Ureter (tissue), 1 donor: ENCODE results near the gene COL9A3. TPM values are rescaled to one million over a fixed set of nuclear protein-coding genes. Genes with fewer than 3 reads are reported as not detected.
"Not testable (repeated sequence)": the region's sequence is repeated elsewhere in the genome, so short reads cannot be mapped to it uniquely, and the experiment has no call there.

Source experiments
- DNase-seq: peaks from one replicate; pipeline ENCODE4 v3.0.0-alpha.2; 2020; ENCODE audit warnings: low spot score
- total RNA-seq: library from RNA; stranded (reverse); gene quantifications from one replicate; pipeline ENCODE4 v1.2.4, GENCODE V29; 2023
- donor health status: DM: yes; HTN: yes; CAD: no.

The COL9A3 gene
- total RNA-seq, 1 donor from 2014 or later = 5.1 TPM

DNA sequence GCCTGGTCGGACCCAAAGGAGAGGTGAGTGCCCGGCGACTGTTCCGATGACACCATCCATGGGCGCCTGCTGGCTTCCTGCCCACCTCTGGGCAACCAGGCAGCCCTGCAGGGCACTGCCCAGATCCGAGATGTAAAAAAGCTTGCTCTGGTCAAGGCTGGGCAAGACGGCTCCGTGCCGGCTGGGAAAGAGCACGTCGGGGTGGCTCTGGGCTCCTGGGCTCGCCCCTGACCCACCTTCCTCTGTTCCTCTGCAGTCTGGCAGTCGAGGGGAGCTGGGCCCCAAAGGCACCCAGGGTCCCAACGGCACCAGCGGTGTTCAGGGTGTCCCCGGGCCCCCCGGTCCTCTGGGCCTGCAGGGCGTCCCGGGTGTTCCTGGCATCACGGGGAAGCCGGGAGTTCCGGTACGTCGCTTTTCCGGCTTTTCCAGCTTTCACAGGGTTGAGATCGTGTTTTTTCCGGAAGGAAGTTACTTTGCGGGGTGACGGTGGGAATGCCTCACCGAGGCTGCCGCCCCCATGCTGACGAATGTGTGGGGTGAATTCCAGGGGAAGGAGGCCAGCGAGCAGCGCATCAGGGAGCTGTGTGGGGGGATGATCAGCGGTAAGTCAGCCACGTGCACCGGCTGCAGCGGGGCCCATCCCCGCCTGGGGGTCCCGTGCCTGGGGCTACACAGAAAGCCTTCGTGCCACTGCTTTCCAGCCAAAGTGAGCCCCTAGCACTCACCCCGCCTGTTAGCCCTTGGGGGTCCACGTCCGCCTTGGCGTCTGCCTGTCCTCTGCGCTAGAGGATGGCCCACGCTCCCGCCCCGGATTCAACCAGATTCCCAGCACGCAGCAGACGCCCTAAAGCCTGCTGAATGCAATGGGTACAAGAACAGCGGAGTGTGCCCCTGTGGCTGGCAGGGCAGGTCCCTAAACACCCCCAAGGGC is 19.3 kb downstream of the COL9A3 start:
- DNase-seq = no peak

DNA sequence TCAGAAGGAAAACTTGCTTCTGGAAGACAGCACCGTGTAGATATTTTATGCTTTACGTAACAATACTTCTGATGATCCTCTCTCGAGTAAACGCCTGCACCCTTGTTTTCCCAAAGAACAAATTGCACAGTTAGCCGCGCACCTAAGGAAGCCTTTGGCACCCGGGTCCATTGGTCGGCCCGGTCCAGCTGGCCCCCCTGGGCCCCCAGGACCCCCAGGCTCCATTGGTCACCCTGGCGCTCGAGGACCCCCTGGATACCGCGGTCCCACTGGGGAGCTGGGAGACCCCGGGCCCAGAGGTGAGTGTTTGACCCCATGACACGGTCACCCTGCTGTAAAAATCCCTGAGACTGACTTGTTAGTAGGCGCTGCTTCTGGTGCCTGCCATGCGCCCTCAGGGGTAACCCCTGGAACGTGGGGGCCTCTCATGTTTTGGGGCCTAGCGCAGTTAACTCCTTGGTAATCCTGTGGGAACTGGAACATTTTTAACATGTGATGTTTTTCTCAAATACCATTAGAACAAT is 20.2 kb downstream of the COL9A3 start:
- no peak for DNase-seq

DNA sequence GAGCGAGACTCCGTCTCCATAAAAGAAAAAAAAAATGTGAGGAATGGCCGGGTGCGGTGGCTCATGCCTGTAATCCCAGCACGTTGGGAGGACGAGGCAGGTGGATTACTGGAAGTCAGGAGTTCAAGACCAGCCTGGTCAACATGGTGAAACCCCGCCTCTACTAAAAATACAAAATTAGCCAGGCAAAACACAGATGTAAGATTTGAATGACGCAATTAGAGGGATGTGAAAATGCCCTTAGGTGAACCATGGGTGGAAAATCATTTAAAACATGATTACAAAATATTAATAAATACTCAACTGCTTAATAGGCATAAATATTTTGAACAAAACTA is 20.9 kb downstream of the COL9A3 start:
- no peak for DNase-seq

DNA sequence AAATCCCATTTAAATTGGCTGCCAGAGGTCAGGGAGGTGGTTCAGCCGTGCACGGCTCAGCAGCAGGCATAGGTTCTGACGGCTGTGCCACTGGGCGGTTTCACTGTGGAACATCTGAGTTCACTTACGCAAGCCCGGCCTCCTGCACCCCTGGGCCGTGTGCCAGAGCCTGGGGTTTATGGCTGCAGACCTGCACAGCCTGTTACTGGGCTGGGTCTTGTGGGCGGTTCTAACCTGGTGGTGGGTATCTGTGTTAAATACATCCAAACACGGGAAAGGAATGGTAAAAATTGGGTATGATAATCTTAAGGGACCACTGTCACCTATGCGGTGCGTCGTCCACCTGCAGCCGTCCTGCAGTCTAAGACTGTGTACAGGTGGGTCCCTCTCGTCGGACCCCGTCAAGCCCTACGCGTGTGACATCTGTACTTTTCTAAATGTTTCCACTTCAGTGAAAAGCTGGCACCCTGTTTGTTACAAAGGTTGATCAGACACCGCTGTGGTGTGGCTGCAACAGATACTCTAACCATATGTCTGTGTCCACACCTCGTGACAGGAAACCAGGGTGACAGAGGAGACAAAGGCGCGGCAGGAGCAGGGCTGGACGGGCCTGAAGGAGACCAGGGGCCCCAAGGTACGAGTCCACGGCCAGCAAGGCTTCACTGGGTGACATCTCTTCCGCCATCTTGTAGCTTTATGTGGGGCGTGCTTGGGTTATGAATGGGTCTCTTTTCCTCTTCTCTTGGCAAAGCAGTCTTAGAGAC is 21.5 kb downstream of the COL9A3 start:
- peak; percentile 65 for DNase-seq

DNA sequence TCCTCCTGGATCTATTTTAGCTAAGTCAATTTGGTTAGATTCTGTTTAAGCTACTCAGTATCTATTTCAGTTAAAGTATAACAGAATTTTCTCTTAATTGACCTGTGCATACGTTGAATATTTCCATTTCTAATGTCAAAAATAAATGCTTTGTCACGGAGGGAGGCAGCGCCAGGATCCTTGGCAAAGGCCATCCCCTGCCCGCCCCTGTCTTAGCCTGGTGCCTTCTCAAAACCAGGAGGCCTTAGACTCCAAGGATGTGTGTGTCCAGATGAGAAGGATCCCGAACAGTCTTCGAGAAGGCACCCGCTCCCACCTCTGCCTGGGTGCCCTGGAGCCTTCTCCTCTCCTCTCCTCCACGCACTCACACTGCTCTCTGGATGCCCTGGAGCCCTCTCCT is 22.4 kb downstream of the COL9A3 start:
- no peak for DNase-seq

DNA sequence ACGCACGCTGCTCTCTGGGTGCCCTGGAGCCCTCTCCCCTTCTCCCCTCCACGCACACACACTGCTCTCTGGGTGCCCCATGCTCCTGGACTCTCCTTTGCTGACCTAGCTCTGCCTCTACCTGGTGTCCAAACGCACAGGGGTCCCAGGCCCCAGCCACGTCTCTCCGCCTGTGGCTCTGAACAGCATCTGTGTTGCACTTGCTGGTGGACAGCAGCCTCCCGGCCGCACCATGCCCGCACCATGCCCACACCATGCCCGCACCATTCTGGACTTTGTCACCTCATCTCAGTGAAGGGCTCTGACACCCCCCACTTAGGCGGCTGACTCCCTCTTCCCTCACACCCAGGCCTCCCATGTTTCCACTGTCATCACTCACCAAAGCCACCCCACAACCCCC is 23.0 kb downstream of the COL9A3 start:
- DNase-seq = no peak

DNA sequence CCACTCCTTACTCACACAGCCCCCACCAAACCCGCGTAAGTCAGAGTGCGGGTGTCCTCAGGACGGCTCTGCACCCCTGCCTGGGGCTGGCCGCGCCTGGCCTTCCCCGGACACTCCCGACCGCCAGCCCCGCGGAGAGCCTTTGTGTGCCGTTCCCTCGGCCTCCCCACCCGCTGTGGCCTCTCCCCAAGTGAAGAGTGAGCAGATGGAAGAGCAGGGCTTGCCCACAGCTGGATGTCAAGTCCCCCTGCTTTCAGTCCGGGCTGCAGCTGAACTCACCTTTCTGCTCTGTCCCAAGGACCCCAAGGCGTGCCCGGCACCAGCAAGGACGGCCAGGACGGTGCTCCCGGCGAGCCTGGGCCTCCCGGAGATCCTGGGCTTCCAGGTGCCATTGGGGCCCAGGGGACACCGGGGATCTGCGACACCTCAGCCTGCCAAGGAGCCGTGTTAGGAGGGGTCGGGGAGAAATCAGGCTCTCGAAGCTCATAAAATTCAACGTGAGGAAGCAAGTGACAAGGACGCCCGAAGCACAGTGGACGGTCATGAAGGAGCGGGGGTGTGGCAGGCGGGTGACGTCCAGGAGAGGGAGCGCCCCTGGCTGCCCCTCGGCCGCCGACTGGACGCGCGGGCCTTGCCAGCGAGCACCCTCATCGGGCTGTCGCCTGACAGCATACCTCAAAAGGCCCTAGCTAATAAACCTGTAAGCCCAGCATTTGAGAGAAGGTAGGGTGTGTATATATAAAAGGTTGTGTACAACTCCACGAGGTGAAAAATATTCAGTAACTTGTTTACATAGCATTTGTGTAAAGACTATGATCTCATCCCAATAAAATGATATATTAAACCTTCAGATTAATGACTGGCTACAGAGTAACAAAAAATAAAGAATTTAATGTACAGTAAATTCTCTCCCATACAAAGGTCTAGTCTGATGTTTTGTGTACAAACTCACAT is 23.7 kb downstream of the COL9A3 start:
- DNase-seq = no peak

DNA sequence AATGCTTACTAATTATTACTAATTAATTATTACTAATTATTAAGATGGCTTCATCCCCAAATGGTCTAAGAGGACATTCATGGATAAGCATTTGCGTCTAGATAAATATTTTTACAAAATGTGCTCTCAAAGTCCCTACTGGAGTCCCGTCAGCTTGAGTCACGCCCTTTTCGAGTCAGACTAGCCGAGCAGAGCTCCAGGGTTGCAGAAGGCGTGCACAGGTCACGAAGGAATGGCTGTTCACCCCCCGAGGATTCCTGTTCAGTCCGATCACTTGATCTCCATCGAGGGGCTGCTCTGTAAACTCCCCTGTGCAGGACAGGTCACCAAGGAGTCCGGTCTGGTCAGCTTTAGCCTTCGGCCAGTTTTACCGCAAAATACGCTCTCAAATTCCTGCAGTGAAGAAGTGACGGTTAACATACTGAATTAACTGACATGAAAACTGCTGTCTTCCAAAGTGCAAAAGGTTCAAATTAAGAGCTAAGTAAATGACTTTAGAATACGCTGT is 24.9 kb downstream of the COL9A3 start:
- no peak for DNase-seq

DNA sequence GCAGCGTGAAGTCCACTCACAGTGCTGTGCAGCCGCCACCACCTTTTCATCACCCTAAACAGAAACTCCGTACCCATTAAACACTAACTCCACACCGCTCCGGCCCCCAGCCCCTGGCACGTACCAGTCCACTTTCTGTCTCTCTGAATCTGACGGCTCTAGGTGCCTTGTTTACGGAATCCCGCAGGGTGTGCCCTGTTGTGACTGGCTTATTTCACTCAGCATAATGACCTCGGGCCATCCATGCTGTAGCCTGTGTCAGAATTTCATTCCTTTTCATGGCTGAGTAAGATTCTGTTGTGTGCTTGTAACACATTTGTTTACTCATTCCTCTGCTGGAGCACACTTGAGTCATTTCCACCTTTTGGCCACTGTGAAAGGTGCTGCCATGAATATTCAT is 26.8 kb downstream of the COL9A3 start:
- DNase-seq = no peak

DNA sequence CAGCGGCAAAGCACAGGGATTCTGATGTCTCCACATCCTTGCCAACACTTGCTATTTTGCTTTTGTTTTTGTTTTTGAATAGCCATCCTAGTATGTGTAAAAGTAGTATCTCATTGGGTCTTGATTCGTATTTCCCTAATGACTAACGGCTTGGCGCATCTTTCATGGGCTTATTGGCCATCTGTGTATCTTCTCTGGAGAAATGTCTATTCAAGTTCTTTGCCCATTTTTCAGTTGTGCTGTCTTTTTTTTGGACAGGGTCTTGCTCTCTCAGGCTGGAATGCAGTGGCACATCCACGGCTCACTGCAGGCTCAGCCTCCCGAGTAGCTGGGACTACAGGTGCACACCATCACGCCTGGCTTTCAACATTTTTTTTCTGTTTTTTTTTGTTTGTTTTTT is 27.3 kb downstream of the COL9A3 start:
- DNase-seq = no peak

DNA sequence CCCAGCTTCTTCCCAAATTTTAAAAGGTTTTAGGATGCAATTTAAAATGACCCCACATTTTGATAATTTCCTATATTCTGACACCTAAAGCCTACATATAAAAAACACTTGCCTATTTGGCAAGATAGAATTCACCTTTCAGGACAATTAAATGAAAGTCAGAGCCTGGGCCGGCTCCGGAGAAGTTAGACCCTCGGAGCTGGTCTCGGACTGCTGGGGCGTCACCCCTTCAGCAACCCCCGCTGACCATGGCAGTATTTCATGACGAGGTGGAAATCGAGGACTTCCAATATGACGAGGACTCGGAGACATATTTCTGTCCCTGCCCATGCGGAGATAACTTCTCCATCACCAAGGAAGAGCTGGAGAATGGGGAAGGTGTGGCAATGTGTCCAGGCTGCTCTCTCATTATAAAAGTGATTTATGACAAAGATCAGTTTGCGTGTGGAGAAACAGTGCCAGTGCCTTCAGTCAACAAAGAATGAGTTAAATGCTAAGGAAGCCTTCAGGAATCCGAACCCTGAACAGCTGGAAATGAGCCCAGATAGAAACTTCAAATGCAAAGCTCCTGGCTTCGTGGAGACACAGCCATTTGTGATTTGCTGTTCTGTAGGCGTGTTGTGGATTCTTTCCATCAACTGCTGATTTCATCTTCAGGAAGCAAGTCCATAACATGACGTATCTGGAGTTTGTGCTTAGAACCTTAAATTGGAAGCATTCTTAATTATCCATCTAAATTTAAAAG is 28.7 kb downstream of the COL9A3 start:
- DNase-seq = no peak

DNA sequence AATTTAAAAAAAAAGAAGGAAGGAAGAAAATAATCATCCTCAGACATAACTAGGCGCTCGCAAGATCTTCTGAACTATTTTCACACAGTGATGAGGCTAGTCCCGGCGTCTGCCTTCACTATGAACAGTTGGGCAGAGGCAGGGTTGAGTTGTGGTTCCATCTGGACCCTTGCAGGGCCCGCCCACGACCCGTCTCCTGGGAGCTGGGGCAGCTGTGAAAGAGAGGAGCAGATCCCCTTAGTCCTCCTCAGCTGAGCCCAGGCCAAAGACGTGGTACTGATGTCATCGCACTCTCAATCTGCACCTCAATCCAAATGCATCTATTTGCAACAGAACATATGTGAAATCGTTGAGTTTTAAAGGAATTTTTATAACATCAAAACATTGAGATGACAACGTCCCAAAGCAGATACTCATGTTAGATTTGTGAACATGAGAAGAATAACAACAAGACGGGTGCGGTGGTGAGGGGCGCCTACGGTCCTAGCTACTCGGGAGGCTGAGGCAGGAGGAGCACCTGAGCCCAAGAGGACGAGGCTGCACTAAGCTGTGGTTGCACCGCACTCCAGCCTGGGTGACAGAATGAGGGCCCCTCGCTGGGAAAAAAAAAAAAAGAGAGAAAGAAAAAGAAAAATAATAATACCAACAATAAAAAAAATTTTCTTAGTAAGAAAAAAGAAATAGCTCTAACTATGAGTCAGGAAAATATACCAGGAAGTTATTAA is 29.5 kb downstream of the COL9A3 start:
- DNase-seq = no peak

DNA sequence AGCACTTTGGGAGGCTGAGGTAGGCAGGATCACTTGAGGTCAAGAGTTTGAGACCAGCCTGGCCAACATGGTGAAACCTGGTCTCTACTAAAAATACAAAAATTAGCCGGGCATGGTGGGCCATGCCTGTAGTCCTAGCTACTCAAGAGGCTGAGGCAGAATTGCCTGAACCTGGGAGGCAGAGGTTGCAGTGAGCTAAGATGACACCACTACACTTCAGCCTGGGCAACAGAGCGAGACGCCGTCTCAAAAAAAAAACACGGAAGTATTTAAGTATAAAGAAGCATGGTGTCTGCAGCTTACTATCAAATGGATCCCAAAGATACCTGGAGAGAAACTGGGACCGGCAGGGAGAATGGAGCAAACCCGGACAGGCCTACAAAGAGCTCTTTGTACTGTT is 32.1 kb downstream of the COL9A3 start:
- not testable (repeated sequence) for DNase-seq

DNA sequence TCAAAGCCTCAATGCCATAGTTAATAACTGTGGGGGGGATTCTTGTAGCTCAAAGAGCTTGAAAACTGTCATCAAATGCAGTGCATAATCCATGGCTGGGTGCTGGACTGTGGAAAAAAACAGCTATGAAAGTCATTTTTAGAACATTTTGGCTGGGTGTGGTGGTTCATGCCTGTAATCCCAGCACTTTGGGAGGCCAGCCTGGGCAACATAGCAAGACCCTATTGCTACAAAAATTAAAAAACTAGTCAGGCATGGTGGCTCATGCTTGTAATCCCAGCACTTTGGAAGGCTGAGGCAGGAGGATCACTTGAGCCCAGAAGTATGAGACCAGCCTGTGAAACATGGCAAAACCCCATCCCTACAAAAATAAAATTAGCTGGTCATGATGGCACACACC is 32.6 kb downstream of the COL9A3 start:
- DNase-seq = no peak

DNA sequence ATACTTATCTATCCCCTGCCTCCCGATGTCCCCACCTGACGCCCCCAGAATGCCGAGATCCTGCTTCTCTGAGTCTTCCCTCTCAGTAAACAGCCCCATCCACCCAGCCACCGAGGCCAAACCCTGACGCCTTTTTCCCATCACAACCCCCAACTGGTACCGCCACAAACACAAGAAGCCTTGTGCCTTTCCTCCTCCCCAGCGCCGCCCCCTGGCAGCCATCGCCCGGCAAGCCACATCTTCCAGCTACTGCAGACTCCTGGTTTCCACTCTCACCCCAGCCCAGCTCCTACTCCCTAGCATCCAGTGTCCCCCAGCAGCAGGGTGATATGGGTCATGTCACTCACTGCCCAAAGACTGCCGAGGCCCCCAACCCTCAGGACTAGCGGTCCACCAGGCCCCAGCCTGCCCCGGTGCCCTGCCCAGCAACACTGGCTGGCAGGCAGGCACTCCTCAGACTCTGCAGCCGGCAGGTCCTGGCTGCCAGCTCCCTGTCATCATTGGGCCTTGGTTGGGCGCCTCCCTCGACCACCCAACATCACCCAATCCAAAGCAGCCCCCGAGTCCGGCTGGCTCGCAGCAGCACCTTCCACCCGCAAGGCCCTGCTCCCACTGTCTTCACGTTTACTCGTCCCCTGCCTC is 33.6 kb downstream of the COL9A3 start:
- DNase-seq = no peak

DNA sequence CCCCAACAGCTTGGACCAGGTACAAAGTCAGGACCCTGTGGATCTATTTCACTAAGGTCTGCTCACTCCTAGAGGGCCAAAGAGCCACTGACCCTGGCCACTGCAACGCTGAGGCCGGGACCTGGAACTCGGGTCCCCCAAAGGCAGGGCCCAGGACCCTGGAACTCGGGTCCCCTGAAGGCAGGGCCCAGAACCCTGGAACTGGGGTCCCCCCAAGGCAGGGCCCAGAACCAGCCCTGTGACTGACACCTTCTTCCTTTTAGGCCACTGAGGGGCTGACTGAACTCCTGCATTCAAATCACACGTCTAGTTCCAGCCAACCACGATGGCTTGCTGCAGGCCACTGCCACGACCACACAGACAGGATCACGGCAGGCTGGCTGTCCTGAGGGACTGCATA is 35.3 kb downstream of the COL9A3 start:
- no peak for DNase-seq

DNA sequence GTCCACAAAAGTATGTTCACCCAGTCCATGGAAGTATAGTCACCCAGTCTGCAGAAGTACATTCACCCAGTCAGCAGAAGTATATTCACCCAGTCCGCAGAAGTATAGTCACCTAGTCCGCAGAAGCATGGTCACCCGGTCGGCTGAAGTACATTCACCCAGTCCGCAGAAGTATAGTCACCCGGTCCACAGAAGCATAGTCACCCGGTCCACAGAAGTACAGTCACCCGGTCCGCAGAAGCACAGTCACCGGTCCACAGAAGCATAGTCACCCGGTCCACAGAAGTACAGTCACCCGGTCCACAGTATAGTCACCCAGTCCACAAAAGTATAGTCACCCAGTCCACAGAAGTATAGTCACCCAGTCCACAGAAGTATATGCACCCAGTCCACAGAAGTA is 36.0 kb downstream of the COL9A3 start:
- DNase-seq = no peak

DNA sequence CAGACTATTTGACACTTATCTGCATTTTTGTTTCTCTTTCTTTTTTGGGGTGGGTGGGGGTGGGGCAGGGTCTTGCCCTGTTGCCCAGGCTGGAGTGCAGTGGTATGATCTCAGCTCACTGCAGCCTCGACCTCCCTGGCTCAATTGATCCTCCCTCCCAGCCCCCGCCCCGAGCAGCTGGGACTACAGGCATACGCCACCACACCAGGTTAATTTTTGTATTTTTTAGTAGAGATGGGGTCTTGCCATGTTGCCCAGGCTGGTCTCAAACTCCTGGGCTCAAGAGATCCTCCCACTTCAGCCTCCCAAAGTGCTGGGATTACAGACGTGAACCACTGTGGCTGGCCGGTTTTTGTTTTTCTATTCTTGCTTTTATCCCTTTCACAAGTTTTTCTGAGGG is 36.5 kb downstream of the COL9A3 start:
- not testable (repeated sequence) for DNase-seq

DNA sequence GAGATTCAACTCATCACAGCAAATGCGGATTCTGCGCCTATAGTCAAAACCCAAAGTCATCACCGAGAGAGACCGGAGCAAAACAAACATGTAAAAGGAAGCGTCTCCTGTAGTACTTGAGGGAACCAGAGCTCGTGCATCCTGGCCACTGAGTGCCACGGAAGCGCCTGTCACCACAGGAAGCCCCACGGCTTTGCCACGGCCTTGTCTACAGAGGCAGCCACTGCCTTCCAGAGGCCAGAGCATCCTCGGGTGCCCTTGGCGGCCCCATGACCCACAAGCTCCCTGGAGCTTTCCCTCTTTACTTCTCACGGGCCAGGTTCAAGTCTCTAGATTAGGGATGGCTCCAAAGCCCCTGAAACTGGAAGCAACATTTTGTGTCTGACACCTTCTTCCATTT is 37.3 kb downstream of the COL9A3 start:
- no peak for DNase-seq

DNA sequence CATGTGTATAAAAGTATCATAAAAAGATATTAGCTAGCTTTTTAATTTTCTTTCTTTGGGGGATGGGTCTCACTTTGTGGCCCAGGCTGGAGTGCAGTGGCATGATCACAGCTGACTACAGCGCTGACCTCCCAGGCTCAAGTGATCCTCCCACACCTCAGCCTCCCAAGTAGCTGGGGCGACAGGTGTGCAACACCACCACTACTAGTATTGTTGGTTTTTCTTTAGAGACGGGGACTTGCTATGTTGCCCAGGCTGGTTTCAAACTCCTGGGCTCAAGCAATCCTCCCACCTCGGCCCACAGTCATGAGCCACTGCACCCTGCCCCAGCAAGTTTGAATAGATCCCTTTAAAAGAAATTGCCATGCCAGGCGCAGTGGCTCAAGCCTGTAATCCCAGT is 38.3 kb downstream of the COL9A3 start:
- no peak for DNase-seq
